GM06990 (cell line): ENCODE measurements around the gene KCTD19.

Experiments used
- DNase-seq: peaks from one replicate; pipeline ENCODE4 v3.0.0-alpha.2; 2011; ENCODE audit not compliant: insufficient read length; ENCODE audit errors: extremely low read depth
- H3K27me3 ChIP-seq: replicated peaks from 2 replicates; pipeline ENCODE4 v1.6.0; 2011; ENCODE audit warnings: low read length; ENCODE audit not compliant: control insufficient read depth, insufficient read depth
- H3K36me3 ChIP-seq: 2 replicates; pipeline ENCODE4 v1.5.1; 2011; ENCODE audit warnings: low read length; ENCODE audit not compliant: control insufficient read depth, insufficient read depth
- H3K4me3 ChIP-seq: replicated peaks from 2 replicates; pipeline ENCODE4 v1.5.1; 2011; ENCODE audit warnings: low read depth, mild to moderate bottlenecking, control low read depth, low read length
- TF ChIP-seq, protein P1 (sequence below): IDR thresholded peaks from 2 replicates; pipeline ENCODE4 v1.5.1; 2011; ENCODE audit warnings: low read length, control low read depth, mild to moderate bottlenecking, inconsistent platforms; ENCODE audit not compliant: insufficient read depth, poor library complexity, severe bottlenecking

KCTD19 gene

DNA sequence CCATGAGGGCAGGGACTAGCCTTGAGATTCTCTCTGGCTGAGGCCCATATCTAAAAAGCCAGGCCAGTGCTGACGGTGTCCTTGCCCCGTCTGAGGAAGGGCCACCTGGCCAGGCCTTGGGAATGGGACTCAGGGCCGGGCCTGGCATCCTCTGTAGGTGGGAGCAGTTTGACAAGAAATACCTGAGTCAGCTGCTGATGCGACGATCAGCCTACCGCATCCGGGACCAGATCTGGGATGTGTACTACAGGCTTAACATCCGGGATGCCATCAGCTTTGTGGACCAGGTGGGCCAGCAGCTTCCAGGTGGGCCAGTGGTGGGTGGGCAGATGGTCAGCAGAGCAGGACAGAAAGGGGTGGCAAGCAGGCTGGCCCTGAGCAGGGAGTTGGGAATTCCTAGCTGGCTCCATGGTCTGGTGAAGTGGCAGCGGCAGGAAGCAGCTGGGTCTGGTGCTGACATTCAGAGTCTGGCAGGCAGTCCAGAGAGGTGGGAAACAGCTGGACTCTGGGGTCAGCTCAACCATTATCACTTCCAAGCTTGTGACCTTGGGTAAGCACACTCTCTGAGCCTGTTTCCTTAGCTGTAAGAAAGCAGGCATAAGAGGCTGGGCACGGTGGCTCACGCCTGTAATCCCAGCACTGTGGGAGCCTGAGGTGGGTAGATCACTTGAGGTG is 68.2 kb downstream of the KCTD19 start:
- DNase-seq, result no peak
- Histone ChIP-seq H3K36me3 (no peaks in the 10 kb centered on the region), H3K4me3 (no peak overlapping the region), H3K27me3 (no peaks in the 10 kb centered on the region)
- TF ChIP-seq, protein P1, sequence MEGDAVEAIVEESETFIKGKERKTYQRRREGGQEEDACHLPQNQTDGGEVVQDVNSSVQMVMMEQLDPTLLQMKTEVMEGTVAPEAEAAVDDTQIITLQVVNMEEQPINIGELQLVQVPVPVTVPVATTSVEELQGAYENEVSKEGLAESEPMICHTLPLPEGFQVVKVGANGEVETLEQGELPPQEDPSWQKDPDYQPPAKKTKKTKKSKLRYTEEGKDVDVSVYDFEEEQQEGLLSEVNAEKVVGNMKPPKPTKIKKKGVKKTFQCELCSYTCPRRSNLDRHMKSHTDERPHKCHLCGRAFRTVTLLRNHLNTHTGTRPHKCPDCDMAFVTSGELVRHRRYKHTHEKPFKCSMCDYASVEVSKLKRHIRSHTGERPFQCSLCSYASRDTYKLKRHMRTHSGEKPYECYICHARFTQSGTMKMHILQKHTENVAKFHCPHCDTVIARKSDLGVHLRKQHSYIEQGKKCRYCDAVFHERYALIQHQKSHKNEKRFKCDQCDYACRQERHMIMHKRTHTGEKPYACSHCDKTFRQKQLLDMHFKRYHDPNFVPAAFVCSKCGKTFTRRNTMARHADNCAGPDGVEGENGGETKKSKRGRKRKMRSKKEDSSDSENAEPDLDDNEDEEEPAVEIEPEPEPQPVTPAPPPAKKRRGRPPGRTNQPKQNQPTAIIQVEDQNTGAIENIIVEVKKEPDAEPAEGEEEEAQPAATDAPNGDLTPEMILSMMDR, result no peak

DNA sequence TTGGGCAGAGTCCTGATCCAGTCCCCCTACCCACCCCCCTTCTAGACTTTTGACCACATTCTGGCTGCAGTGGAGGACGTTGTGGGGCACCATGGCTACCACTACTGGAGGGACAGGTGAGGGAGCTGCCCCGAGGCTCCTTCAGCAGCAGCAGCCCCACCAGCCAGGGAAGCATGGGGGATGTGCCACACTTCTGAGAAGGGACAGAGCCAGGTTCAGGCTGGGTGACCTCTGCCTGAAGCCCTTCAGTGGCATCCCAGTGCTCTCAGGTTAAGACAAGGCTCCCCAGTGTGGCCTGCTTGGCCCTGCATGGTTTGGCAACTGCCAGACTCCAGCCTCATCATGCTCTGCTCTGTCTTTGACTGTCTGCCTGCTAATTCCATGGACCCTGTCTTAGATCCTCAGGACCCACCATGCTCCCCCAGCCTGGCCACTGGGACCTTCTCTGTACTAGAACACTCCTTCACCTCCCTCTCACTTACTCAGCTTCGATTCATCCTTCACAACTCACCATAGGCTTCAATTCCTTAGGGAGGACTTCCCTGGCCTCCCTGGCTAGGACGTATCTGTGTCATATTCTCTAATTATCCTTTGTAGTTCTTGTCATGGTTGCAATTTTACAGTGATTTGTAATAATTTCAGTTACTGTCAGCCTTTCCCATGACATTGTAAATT is 68.9 kb downstream of the KCTD19 start:
- no peak for DNase-seq
- no peaks in the 10 kb centered on the region; the same call in 1 of the 2 replicates for H3K36me3 ChIP-seq
- no peak overlapping the region for H3K4me3 ChIP-seq
- H3K27me3 ChIP-seq, result no peaks in the 10 kb centered on the region
- TF ChIP-seq, protein P1, result no peak

DNA sequence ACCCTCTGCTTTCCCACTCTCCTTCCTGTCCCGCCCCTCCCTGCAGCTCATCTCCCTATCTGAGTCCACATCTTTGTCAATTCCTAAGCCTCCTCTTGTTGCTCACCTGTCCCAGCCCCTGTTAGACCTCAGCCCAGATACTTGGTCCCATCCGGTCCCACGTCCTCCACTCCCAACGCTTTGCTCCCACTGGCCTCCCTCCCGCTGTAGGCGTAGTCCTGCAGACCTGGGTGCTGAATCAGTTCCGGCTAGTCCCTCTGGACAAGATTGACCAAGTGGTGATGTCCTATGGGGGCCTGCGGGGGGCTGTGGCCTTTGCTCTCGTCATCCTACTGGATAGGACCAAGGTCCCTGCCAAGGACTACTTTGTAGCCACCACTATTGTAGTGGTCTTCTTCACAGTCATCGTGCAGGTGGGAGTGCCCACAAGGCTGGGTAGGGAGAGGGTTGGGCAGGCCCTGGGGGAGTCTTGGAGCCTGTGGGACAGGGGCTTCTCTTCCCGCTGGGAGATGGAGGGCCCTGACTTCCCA is 69.8 kb downstream of the KCTD19 start:
- no peak for DNase-seq
- no peaks in the 10 kb centered on the region for H3K27me3 ChIP-seq
- TF ChIP-seq, protein P1, result no peak
- H3K36me3 ChIP-seq, result no peaks in the 10 kb centered on the region; the same call in 1 of the 2 replicates
- H3K4me3 ChIP-seq, result no peak overlapping the region

DNA sequence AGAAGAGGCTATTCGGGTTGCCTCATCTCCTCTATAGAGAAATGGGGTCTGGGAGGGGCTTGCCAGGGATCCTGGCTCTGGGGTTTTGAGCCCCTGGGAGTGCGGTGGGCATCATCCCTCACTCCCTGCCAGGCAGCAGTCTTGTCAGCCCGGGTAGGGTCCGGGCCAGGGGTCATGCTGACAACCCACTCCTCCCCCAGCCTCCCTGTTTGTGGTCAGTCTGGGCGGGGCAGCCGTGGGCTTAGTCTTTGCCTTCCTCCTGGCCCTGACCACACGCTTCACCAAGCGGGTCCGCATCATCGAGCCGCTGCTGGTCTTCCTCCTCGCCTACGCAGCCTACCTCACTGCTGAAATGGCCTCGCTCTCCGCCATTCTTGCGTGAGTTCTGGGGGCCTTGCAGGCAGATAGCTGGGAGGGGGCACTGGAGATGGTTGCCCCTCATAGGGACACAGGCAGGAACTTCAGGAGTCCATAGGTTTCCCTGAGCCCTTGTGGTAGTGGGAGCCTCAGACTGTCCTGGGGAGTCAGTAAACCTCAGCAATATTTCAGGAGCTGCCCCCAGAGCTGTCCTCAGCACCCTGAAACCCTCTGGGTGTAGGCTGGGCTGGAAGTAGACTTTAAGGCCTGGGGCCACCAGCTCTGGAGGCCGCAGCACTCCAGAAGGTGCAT is 70.9 kb downstream of the KCTD19 start:
- Histone ChIP-seq H3K27me3 (no peaks in the 10 kb centered on the region), H3K36me3 (no peaks in the 10 kb centered on the region; the same call in 1 of the 2 replicates), H3K4me3 (no peak overlapping the region)
- DNase-seq, result no peak
- TF ChIP-seq, protein P1, result no peak

DNA sequence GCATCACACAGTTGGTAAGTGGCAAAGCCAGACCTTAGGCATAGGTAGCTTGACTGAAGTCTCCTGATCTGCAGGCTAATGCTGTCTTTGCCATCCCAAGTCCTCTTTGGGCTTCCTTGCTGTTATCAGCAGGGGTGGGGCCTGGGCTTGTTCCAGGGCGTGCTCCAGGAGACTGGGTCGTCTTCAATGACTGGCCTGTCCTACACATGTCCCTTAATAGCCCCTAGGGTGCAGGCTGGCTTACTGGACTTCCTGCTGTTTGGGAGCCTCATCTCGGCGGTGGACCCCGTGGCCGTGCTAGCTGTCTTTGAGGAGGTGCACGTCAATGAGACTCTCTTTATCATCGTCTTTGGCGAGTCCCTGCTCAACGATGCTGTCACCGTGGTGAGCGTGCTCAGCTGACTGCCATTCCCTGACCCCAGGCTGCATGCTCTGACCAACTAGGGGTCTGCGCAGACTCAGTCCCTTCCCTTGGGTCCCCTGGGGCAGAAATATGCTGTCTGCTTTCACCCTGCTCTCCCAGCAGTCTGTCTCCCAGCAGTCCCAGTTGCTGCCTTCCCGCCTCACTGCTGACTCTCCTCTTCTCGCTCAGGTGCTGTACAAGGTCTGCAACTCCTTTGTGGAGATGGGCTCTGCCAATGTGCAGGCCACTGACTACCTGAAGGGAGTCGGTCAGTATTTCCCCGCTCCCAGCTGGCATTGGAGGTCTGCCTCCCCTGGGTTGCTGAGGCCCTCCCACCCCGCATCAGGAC is 71.6 kb downstream of the KCTD19 start:
- no peak for DNase-seq
- Histone ChIP-seq H3K27me3 (no peaks in the 10 kb centered on the region), H3K36me3 (no peaks in the 10 kb centered on the region; the same call in 1 of the 2 replicates), H3K4me3 (no peak overlapping the region)
- TF ChIP-seq, protein P1, result no peak
